RWPE2 (cell line): ENCODE results near the gene FYB1.
A peak's percentile ranks its signal among the peaks of the same experiment; 100 is the strongest.

Source experiments
- ATAC-seq: fragments of 200-7000 bp; cut with Tn5 transposase; 3 replicates; pipeline ENCODE4 v1.9.1; 2021; ENCODE audit warnings: low read depth
- DNase-seq: peaks from one replicate; pipeline ENCODE4 v3.0.0-alpha.2; 2020; ENCODE audit warnings: low spot score
- H3K27ac ChIP-seq: fragments of 450-650 bp; 2 replicates; pipeline ENCODE4 v1.5.1; 2017; ENCODE audit warnings: mild to moderate bottlenecking; ENCODE audit not compliant: poor library complexity, severe bottlenecking
- H3K27me3 ChIP-seq: fragments of 250-450 bp; sonication (Bioruptor Pico); 2 replicates; pipeline ENCODE4 v1.5.1; 2021; ENCODE audit warnings: mild to moderate bottlenecking, moderate library complexity; ENCODE audit not compliant: insufficient read depth, poor library complexity, severe bottlenecking
- H3K36me3 ChIP-seq: fragments of 250-450 bp; sonication (Bioruptor Pico); 2 replicates; pipeline ENCODE4 v1.5.1; 2020; ENCODE audit warnings: low read depth, mild to moderate bottlenecking, moderate library complexity
- H3K4me1 ChIP-seq: fragments of 250-450 bp; sonication (Bioruptor Pico); 2 replicates; pipeline ENCODE4 v1.5.1; 2021; ENCODE audit warnings: mild to moderate bottlenecking, moderate library complexity; ENCODE audit not compliant: insufficient read depth, poor library complexity, severe bottlenecking
- H3K4me3 ChIP-seq: fragments of 250-450 bp; sonication (Bioruptor Pico); 2 replicates; pipeline ENCODE4 v1.5.1; 2021; ENCODE audit warnings: mild to moderate bottlenecking, moderate library complexity; ENCODE audit not compliant: severe bottlenecking
- H3K9me3 ChIP-seq: fragments of 250-450 bp; sonication (Bioruptor Pico); 2 replicates; pipeline ENCODE4 v1.5.1; 2021; ENCODE audit warnings: mild to moderate bottlenecking, moderate library complexity; ENCODE audit not compliant: severe bottlenecking
- TF ChIP-seq, protein P1 (sequence below): fragments of 450-650 bp; IDR thresholded peaks from one replicate; pipeline ENCODE4 v1.5.1; 2017; ENCODE audit warnings: mild to moderate bottlenecking, moderate library complexity; ENCODE audit not compliant: poor library complexity, severe bottlenecking

The FYB1 gene

DNA sequence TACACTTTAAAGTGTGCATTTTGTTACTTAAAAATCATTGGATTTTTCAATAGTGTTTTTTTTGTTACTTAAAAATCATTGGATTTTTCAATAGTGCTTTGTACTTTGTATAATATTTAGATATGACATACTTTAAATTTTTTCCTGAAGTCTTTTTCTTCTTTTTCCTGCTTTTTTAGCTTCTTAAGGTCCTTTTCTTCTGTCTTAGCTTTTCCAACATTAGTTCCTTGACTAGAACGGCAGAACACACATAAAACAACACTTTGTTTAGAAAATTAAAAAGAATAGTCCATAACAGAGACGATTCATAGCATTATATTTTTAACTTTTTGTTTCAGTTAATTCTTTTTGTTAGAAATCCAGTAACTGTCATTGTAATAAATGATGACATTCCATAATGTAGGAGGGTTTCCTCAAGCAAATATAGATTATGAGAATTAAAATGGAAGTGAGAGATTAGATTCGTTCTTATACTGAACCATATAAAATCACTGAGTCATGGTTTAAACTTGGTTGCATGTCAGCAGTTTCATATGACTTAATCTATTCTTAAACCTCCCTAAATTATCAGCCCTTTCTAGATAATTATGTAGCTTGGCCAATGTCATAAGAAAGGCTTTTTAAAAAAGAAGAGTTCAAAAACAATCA lies 99.8 kb downstream of the FYB1 start:
- TF ChIP-seq, protein P1, sequence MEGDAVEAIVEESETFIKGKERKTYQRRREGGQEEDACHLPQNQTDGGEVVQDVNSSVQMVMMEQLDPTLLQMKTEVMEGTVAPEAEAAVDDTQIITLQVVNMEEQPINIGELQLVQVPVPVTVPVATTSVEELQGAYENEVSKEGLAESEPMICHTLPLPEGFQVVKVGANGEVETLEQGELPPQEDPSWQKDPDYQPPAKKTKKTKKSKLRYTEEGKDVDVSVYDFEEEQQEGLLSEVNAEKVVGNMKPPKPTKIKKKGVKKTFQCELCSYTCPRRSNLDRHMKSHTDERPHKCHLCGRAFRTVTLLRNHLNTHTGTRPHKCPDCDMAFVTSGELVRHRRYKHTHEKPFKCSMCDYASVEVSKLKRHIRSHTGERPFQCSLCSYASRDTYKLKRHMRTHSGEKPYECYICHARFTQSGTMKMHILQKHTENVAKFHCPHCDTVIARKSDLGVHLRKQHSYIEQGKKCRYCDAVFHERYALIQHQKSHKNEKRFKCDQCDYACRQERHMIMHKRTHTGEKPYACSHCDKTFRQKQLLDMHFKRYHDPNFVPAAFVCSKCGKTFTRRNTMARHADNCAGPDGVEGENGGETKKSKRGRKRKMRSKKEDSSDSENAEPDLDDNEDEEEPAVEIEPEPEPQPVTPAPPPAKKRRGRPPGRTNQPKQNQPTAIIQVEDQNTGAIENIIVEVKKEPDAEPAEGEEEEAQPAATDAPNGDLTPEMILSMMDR, result no peak
- no peaks in the 10 kb centered on the region for H3K36me3 ChIP-seq
- no peak overlapping the region for H3K27ac ChIP-seq
- H3K4me1 ChIP-seq, result peaks cover 9% of the 10 kb centered on the region
- no peak overlapping the region for H3K4me3 ChIP-seq
- DNase-seq (no peak), ATAC-seq (no peak)
- H3K9me3 ChIP-seq, result no peaks in the 10 kb centered on the region
- H3K27me3 ChIP-seq, result no peaks in the 10 kb centered on the region

DNA sequence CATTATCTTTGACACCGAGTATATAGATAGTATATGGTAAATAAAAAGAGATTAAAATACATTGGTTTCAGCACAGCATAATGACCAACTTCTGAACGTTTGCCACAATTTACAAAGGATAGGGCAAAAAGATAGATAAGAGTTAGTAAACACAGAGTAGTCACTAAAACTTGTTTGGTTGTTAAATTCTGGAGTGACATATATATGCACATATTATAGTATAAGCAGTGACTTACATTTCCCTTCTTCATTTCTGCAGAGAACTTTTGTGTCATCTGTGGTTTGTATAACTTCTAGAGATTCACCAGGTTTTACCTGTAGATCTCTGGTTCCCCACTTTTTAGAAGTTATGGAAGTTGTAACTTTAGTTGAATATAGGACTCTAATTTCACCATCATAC lies 100.7 kb downstream of the FYB1 start:
- no peaks in the 10 kb centered on the region for H3K9me3 ChIP-seq
- H3K4me1 ChIP-seq, result peaks cover 9% of the 10 kb centered on the region
- no peak overlapping the region for H3K27ac ChIP-seq
- DNase-seq (no peak), ATAC-seq (no peak)
- no peaks in the 10 kb centered on the region for H3K36me3 ChIP-seq
- no peak overlapping the region for H3K4me3 ChIP-seq
- no peaks in the 10 kb centered on the region for H3K27me3 ChIP-seq
- TF ChIP-seq, protein P1, result no peak

DNA sequence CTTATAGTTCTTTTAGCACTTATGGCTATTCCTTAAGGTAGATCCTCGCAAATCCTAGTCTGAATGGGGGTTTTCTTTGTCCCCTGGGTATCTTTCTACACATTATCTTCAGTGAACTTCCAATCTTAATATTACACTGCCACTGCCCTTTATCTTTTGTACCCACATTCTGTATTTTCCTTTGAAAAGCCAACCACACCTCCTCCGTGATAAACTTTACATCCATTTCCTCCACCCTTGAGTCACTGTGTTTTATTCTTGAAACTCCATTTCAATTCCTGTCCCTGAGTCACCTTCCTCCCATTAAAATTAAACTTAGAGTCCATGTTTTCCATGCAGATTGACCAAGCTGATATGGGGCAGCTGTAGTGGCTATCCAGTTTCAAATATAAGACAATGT lies 102.0 kb downstream of the FYB1 start:
- H3K4me1 ChIP-seq, result peaks cover 9% of the 10 kb centered on the region
- DNase-seq, result no peak
- ATAC-seq, result peak; percentile 52; the same call in 2 of the 3 replicates

DNA sequence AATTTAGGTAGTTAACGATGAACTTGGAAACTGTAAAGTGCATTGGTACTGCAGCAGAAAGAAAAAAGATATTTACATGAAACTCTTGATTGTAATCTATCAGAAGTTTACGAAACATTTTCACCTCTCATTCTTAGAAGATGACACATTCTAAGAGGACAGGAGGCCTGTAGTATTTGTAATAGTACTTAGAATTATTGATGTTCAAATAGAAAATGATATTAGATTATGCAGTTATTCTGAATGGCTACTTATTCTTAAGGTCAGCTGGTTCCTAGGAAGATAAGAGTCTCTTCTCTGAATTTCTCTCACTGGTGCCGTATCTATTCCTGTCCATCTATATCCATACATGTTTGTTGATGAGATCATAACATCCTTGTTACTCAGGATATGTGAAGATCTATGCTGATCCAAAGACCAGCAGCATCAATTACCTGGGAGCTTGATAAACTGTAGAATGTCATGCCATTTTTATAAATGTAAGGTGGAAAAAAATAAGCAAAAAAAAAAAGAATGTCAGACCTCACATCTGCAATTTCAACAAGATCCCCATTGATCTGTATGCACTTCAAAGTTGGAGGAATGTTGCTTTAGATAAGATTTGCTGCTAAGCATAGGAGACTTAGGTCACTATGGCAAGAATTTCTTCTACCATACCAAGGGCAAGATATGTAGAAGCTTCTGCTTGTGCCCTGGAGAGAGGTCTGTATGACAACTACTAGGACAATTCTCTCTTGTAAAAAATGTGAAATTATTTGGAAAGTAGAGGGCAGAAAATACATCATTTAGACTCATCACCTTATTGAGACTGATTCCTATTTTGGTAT lies 102.8 kb downstream of the FYB1 start:
- H3K27ac ChIP-seq, result no peak overlapping the region
- peaks cover 9% of the 10 kb centered on the region for H3K4me1 ChIP-seq
- TF ChIP-seq, protein P1, result no peak
- DNase-seq (no peak), ATAC-seq (no peak)
- no peaks in the 10 kb centered on the region for H3K9me3 ChIP-seq
- no peaks in the 10 kb centered on the region for H3K36me3 ChIP-seq
- no peak overlapping the region for H3K4me3 ChIP-seq
- no peaks in the 10 kb centered on the region for H3K27me3 ChIP-seq

More for the DNA sequence above, 102.0 kb downstream of the FYB1 start:
- no peaks in the 10 kb centered on the region for H3K27me3 ChIP-seq
- H3K36me3 ChIP-seq, result no peaks in the 10 kb centered on the region
- H3K27ac ChIP-seq, result no peak overlapping the region
- no peaks in the 10 kb centered on the region for H3K9me3 ChIP-seq
- H3K4me3 ChIP-seq, result no peak overlapping the region
- TF ChIP-seq, protein P1, result no peak
